Lower leg skin (tissue), 3 donors: ENCODE data around the gene SMC1B.

Source experiments
- CTCF ChIP-seq, 3 donors: fragments of 450-650 bp; IDR thresholded peaks; one replicate each; pipeline ENCODE4 v1.5.1; 2016; ENCODE audit warnings: antibody characterized with exemption in 3 of 3, mild to moderate bottlenecking in 3 of 3, moderate library complexity in 2 of 3
- POLR2A ChIP-seq, 2 donors: fragments of 450-650 bp; IDR thresholded peaks; one replicate each; pipeline ENCODE4 v1.6.1; 2016 to 2017; ENCODE audit warnings: antibody characterized with exemption in 2 of 2, mild to moderate bottlenecking in 1 of 2, moderate library complexity in 1 of 2

GRCh38 chr22:45444168-45444567 is 30.8 kb upstream of the SMC1B start:
- TF ChIP-seq CTCF (IDR thresholded peaks at IDR 0.05) (no peak), POLR2A (IDR thresholded peaks at IDR 0.05) (no peak)
